ENCODE data around the gene BAAT.

The BAAT gene

DNA sequence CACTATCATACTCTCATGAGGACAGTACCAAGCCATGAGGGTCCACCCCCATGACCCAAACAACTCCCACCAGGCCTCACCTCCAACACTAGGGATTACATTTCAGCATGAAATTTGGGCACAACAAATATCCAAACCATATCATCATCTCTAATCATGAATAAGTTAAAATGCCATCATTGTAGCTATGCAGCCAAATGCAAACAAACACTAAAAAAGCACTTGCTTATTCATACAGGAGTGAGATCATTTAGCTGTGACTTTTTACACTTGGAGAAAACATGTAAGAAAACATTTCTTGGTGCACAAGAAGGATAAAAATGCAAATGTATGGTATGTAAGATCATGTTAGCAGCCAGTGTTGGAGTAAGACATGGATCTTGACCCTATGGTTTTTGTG is 24.2 kb downstream of the BAAT start:
- TF ChIP-seq FOXM1 (IDR thresholded peaks at IDR 0.05; ENCODE audit: borderline replicate concordance) (no peak), L3MBTL2 (conservative IDR thresholded peaks at IDR 0.05) (no peak), SP1 (IDR thresholded peaks at IDR 0.05) (no peak), SUZ12 (IDR thresholded peaks at IDR 0.05) (no peak), CTBP1 (IDR thresholded peaks at IDR 0.05; ENCODE audit: borderline replicate concordance) (no peak), FOXK2 (IDR thresholded peaks at IDR 0.05) (no peak), FOXA1 (IDR thresholded peaks at IDR 0.05) (no peak), ZNF384 (IDR thresholded peaks at IDR 0.05) (no peak), LEF1 (IDR thresholded peaks at IDR 0.05; ENCODE audit: borderline replicate concordance) (no peak), HDGF (IDR thresholded peaks at IDR 0.05; ENCODE audit: borderline replicate concordance) (no peak), ARNT (IDR thresholded peaks at IDR 0.05) (no peak), TARDBP (IDR thresholded peaks at IDR 0.05) (no peak)
- TF ChIP-seq, protein P1, sequence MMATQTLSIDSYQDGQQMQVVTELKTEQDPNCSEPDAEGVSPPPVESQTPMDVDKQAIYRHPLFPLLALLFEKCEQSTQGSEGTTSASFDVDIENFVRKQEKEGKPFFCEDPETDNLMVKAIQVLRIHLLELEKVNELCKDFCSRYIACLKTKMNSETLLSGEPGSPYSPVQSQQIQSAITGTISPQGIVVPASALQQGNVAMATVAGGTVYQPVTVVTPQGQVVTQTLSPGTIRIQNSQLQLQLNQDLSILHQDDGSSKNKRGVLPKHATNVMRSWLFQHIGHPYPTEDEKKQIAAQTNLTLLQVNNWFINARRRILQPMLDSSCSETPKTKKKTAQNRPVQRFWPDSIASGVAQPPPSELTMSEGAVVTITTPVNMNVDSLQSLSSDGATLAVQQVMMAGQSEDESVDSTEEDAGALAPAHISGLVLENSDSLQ (IDR thresholded peaks at IDR 0.05): no peak
- ChIA-PET POLR2A (no interaction called here), CTCF (no interaction called here)
- DNase-seq (ENCODE audit: extremely low spot score): no peak

- ChIA-PET POLR2A (no interaction called here), CTCF (no interaction called here)
- DNase-seq (ENCODE audit: extremely low spot score): no peak
- TF ChIP-seq ELF4 (IDR thresholded peaks at IDR 0.05) (no peak), CTBP1 (IDR thresholded peaks at IDR 0.05; ENCODE audit: borderline replicate concordance) (no peak), BHLHE40 (IDR thresholded peaks at IDR 0.05; ENCODE audit: borderline replicate concordance) (no peak), ZNF384 (IDR thresholded peaks at IDR 0.05) (no peak), L3MBTL2 (conservative IDR thresholded peaks at IDR 0.05) (no peak), LEF1 (IDR thresholded peaks at IDR 0.05; ENCODE audit: borderline replicate concordance) (no peak), SUZ12 (IDR thresholded peaks at IDR 0.05) (no peak), HDGF (IDR thresholded peaks at IDR 0.05; ENCODE audit: borderline replicate concordance) (no peak), FOXM1 (IDR thresholded peaks at IDR 0.05; ENCODE audit: borderline replicate concordance) (no peak), SP1 (IDR thresholded peaks at IDR 0.05) (no peak), FOXA1 (IDR thresholded peaks at IDR 0.05) (no peak), NFRKB (IDR thresholded peaks at IDR 0.05) (no peak), TARDBP (IDR thresholded peaks at IDR 0.05) (no peak), ARNT (IDR thresholded peaks at IDR 0.05) (no peak), FOXK2 (IDR thresholded peaks at IDR 0.05) (no peak)
- TF ChIP-seq, protein P1 (IDR thresholded peaks at IDR 0.05): no peak
These were observed 25.1 kb downstream of the BAAT start for GRCh38 chr9:101359679-101360078.

- no peak for DNase-seq (ENCODE audit: extremely low spot score)
- CTCF ChIA-PET: no interaction called here
- TF ChIP-seq FOXM1 (IDR thresholded peaks at IDR 0.05; ENCODE audit: borderline replicate concordance) (no peak), ELF4 (IDR thresholded peaks at IDR 0.05) (no peak), ZNF384 (IDR thresholded peaks at IDR 0.05) (no peak), HDGF (IDR thresholded peaks at IDR 0.05; ENCODE audit: borderline replicate concordance) (no peak), SP1 (IDR thresholded peaks at IDR 0.05) (no peak), CTBP1 (IDR thresholded peaks at IDR 0.05; ENCODE audit: borderline replicate concordance) (no peak), TARDBP (IDR thresholded peaks at IDR 0.05) (no peak), NFRKB (IDR thresholded peaks at IDR 0.05) (no peak), FOXA1 (IDR thresholded peaks at IDR 0.05) (no peak), SUZ12 (IDR thresholded peaks at IDR 0.05) (no peak), L3MBTL2 (conservative IDR thresholded peaks at IDR 0.05) (no peak), LEF1 (IDR thresholded peaks at IDR 0.05; ENCODE audit: borderline replicate concordance) (no peak), BHLHE40 (IDR thresholded peaks at IDR 0.05; ENCODE audit: borderline replicate concordance) (no peak), FOXK2 (IDR thresholded peaks at IDR 0.05) (no peak), ARNT (IDR thresholded peaks at IDR 0.05) (no peak)
- TF ChIP-seq, protein P1 (IDR thresholded peaks at IDR 0.05): no peak
- POLR2A ChIA-PET: no interaction called here
These were observed 28.2 kb downstream of the BAAT start for GRCh38 chr9:101356619-101357018.

DNA sequence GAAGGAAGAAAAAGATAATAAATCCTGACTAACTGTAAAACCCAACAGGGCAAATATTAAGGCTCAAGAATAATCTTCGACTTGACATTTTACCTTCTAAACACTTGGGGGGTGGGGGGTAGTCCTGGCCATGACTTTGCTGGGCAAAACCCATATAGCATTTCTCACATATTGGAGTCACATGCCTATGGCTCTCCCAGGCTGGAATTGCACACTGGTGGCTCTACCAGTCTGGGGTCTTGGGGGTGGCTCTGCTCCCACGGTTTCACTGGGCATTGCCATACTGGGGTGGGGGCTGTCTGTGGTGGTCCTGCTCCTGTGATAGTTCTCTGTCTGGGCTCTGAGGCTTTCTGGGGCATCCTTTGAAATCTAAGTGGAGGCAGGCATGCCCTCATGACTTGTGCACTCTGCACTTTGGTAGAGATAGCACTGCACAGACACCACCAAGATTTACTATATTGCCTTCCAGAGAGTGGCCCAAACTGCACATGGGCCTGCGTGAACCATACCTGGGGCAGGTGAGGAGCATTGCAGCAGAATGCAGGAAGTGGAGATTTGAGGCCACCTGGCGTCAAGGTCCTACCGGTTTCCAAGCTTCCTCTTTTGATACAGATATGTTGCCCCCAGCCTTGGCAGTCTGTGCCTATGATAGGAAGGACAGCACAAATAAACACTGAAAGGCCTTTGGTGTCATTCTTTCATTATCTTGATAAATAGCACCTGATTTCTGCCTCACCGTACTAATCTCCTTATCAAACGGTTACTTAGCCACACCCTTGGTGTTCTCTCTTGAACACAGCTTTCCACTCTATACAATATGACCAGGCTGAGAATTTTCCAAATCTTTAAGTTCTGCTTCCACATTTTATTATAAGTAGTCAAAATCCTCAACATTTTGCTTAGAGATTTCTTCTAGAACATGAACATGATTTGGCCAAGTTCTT is 29.8 kb downstream of the BAAT start:
- DNase-seq (ENCODE audit: extremely low spot score): no peak
- CTCF ChIA-PET: no interaction called here

More for the DNA sequence above, 29.8 kb downstream of the BAAT start:
- POLR2A ChIA-PET: no interaction called here
- TF ChIP-seq, protein P1 (IDR thresholded peaks at IDR 0.05): no peak
- TF ChIP-seq FOXM1 (IDR thresholded peaks at IDR 0.05; ENCODE audit: borderline replicate concordance) (no peak), HDGF (IDR thresholded peaks at IDR 0.05; ENCODE audit: borderline replicate concordance) (no peak), ARNT (IDR thresholded peaks at IDR 0.05) (no peak), TARDBP (IDR thresholded peaks at IDR 0.05) (no peak), BHLHE40 (IDR thresholded peaks at IDR 0.05; ENCODE audit: borderline replicate concordance) (no peak), LEF1 (IDR thresholded peaks at IDR 0.05; ENCODE audit: borderline replicate concordance) (no peak), L3MBTL2 (conservative IDR thresholded peaks at IDR 0.05) (no peak), SUZ12 (IDR thresholded peaks at IDR 0.05) (no peak), ELF4 (IDR thresholded peaks at IDR 0.05) (no peak), FOXK2 (IDR thresholded peaks at IDR 0.05) (no peak), ZNF384 (IDR thresholded peaks at IDR 0.05) (no peak), FOXA1 (IDR thresholded peaks at IDR 0.05) (no peak), CTBP1 (IDR thresholded peaks at IDR 0.05; ENCODE audit: borderline replicate concordance) (no peak), SP1 (IDR thresholded peaks at IDR 0.05) (no peak), NFRKB (IDR thresholded peaks at IDR 0.05) (no peak)

Measured in HEK293T (cell line).